Psoas muscle (tissue), 8 donors: ENCODE data around the gene CFAP97D1. TPM values are rescaled to one million over a fixed set of nuclear protein-coding genes. Genes with fewer than 3 reads are reported as not detected.

Source experiments
- ATAC-seq, 4 donors: fragments of 200-7000 bp; cut with Tn5 transposase; one replicate each; pipeline ENCODE4 v1.9.1; 2020; ENCODE audit warnings: moderate library complexity in 3 of 4, mild to moderate bottlenecking in 2 of 4
- DNase-seq, 2 donors: peaks; one replicate each; pipeline ENCODE4 v3.0.0-alpha.2; 2020
- H3K27ac ChIP-seq: fragments of 200-600 bp; one replicate; pipeline ENCODE4 v1.8.0; 2022
- H3K27me3 ChIP-seq, 3 donors: fragments of 200-600 bp in 1 of 3; one replicate each; pipeline versions ENCODE4 v1.6.1 to v1.8.0; 2013 to 2022; ENCODE audit warnings: low read length in 2 of 3, mild to moderate bottlenecking in 2 of 3, moderate library complexity in 1 of 3; ENCODE audit not compliant: insufficient read depth in 3 of 3
- H3K36me3 ChIP-seq, 2 donors: fragments of 200-600 bp in 1 of 2; one replicate each; pipeline versions ENCODE4 v1.6.1 to v1.8.0; 2013 to 2022; ENCODE audit warnings: low read depth in 1 of 2, mild to moderate bottlenecking in 1 of 2, moderate library complexity in 1 of 2; ENCODE audit not compliant: insufficient read depth in 1 of 2
- H3K4me1 ChIP-seq: fragments of 200-600 bp; one replicate; pipeline ENCODE4 v1.8.0; 2022
- H3K4me3 ChIP-seq: fragments of 200-600 bp; one replicate; pipeline ENCODE4 v1.8.0; 2022; ENCODE audit warnings: mild to moderate bottlenecking
- H3K9me3 ChIP-seq: fragments of 200-600 bp; one replicate; pipeline ENCODE4 v1.8.0; 2022
- CTCF ChIP-seq: fragments of 200-600 bp; IDR thresholded peaks from one replicate; pipeline ENCODE4 v1.8.0; 2022; ENCODE audit warnings: antibody characterized with exemption
- WGBS, 3 donors: extraction: QIAGEN DNeasy Blood & Tissue Kit; methylation state at CpG; one replicate each; pipeline versions ENCODE4 v1.1.6 to v1.1.7; 2013; 5-methylcytosine and 5-hydroxymethylcytosine counted together
- intact Hi-C, 2 donors: fragments of 100-400 bp; cut with DNase I; formaldehyde crosslinking; loops; one replicate each; pipeline versions ENCODE4 v1.11.0 to v1.14.2; 2022
- polyA plus RNA-seq, 3 donors: library from polyadenylated mRNA; stranded (reverse); fragments of 200-250 nt; gene quantifications; one replicate each; pipeline ENCODE4 v1.2.3, GENCODE V29; 2013
- total RNA-seq, 4 donors: library from RNA; stranded (reverse); fragmentation: NEBNext Ultra II Directional in 2 of 4; extraction: Animal tissue kit (Norgen Biotek cat#: 25700) in 2 of 4; gene quantifications; one replicate each; pipeline versions ENCODE4 v1.2.1 to v1.2.4, GENCODE V29; 2021 to 2023
- donor health status: healthy with polysubstance abuse.
- donor health status: DM: no; HTN: no; CAD: no; lungs with moderate emphysema.
- donor health status: Bipolar disorder and iron deficiency.
- donor health status: healthy.
- donor health status: DM: yes; HTN: yes; CAD: no.
- donor health status: DM: no; HTN: no; CAD: no.
- donor health status: DM: no; HTN: no; CAD: no.
- donor health status: DM: yes; HTN: yes; CAD: no.

The CFAP97D1 gene
- total and polyA plus RNA-seq, 7 donors = 0.01 to 0.17 TPM; not detected in 5

- no peak for DNase-seq
- peaks cover 13% of the 10 kb centered on the region for H3K4me1 ChIP-seq
- no peak overlapping the region for H3K27ac ChIP-seq
- no peak for TF ChIP-seq CTCF
- peaks cover 0 to 39% (median 24%) of the 10 kb centered on the region in 3 donors for H3K27me3 ChIP-seq
- ATAC-seq = no peak
- no peaks in the 10 kb centered on the region for H3K36me3 ChIP-seq
- no peak overlapping the region for H3K4me3 ChIP-seq
- WGBS, 3 donors = 73 to 80% (median 74%) methylated on average over 5 of the region's 5 CpGs
- intact Hi-C loops = no loop called here
- no peaks in the 10 kb centered on the region for H3K9me3 ChIP-seq
These were observed 26.6 kb upstream of the CFAP97D1 start for GRCh38 chr17:43753493-43754129.

GRCh38 chr17:43754947-43755346 is 25.3 kb upstream of the CFAP97D1 start:
- ATAC-seq = no peak
- peak overlapping the region; percentile 51 for H3K4me3 ChIP-seq

GRCh38 chr17:43755389-43755875 is 24.8 kb upstream of the CFAP97D1 start:
- peak overlapping the region; percentile 51 for H3K4me3 ChIP-seq
- peaks cover 0 to 34% (median 22%) of the 10 kb centered on the region in 3 donors for H3K27me3 ChIP-seq

More at GRCh38 chr17:43754947-43755346, 25.3 kb upstream of the CFAP97D1 start:
- H3K27ac ChIP-seq = no peak overlapping the region
- intact Hi-C loops = loop anchor here in 1 of 2 donors (5.0 kb wide), 1 partner anchor 178 kb away; no protein-coding TSS in a partner anchor
- no peak for DNase-seq
- 22 to 27% (median 24%) methylated on average over 21 of the region's 21 CpGs for WGBS, 3 donors
- H3K9me3 ChIP-seq = no peaks in the 10 kb centered on the region
- no peak for TF ChIP-seq CTCF
- peaks cover 0 to 37% (median 24%) of the 10 kb centered on the region in 3 donors for H3K27me3 ChIP-seq
- no peaks in the 10 kb centered on the region for H3K36me3 ChIP-seq
- H3K4me1 ChIP-seq = peaks cover 13% of the 10 kb centered on the region

GRCh38 chr17:43756201-43756600 is 24.0 kb upstream of the CFAP97D1 start:
- DNase-seq = no peak
- Histone ChIP-seq H3K36me3 (no peaks in the 10 kb centered on the region), H3K27ac (no peak overlapping the region), H3K27me3 (peaks cover 0 to 34% (median 22%) of the 10 kb centered on the region in 3 donors), H3K4me1 (peaks cover 13% of the 10 kb centered on the region), H3K9me3 (no peaks in the 10 kb centered on the region), H3K4me3 (no peak overlapping the region)
- no peak for ATAC-seq
- intact Hi-C loops = loop anchor here in 1 of 2 donors (5.0 kb wide), 1 partner anchor 179 kb away; no protein-coding TSS in a partner anchor
- WGBS, 3 donors = 77 to 80% (median 79%) methylated on average over 6 of the region's 6 CpGs
- no peak for TF ChIP-seq CTCF

More at GRCh38 chr17:43755389-43755875, 24.8 kb upstream of the CFAP97D1 start:
- no peak for TF ChIP-seq CTCF
- Histone ChIP-seq H3K9me3 (no peaks in the 10 kb centered on the region), H3K4me1 (peaks cover 13% of the 10 kb centered on the region), H3K27ac (no peak overlapping the region), H3K36me3 (no peaks in the 10 kb centered on the region)
- WGBS, 3 donors = 3 to 8% (median 3%) methylated on average over 58 to 60 of the region's 60 CpGs
- peak; percentile 48 to 61 (median 54) for ATAC-seq
- intact Hi-C loops = loop anchor here in 1 of 2 donors (5.0 kb wide), 1 partner anchor 178 kb away; no protein-coding TSS in a partner anchor
- peak in 1 of 2 donors; percentile 38 for DNase-seq
